Measurements from ENCODE around the gene SULF2. TPM values are rescaled to one million over a fixed set of nuclear protein-coding genes. Genes with fewer than 3 reads are reported as not detected.

SULF2 gene
- total and polyA plus RNA-seq, 2 of the 13 experiments (the other 11 are each of a cell fraction or from before 2014, with no cell fraction given): 7.2 to 50.9 TPM

DNA sequence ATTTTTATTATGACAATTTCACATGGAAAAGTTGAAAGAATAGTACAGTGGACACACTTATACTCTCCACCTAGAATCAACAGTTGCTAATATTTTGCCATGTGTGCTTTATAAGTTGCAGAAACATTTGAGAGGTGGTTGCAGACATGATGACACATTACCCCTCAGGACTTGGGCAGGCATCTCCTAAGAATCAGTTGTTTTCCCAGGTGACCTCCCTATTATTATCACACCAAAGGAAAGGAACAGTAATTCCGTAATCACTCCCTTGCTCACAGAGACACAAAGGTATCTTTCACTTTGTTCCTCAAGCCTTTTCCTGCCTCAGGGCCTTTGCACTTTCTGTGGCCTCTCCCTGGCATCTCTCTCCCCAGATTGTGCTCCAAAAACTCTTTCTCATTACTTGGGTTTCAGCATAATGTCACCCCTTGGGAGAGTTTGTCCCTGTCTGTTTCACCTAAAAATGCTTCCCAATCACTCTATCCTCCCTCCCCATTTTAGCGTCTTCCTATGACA, 5.9 kb upstream of the SULF2 start (continued):
- TF ChIP-seq, protein P1, sequence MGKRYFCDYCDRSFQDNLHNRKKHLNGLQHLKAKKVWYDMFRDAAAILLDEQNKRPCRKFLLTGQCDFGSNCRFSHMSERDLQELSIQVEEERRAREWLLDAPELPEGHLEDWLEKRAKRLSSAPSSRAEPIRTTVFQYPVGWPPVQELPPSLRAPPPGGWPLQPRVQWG (CRISPR knock-in tag; IDR thresholded peaks at IDR 0.05; ENCODE audit: borderline replicate concordance, low read depth): no peak
- TF ChIP-seq SNAI1 (CRISPR knock-in tag; IDR thresholded peaks at IDR 0.05; ENCODE audit: borderline replicate concordance) (no peak), AGO2 (optimal IDR thresholded peaks at IDR 0.05; ENCODE audit: low read depth, low read length) (no peak), ZNF879 (CRISPR knock-in tag; IDR thresholded peaks at IDR 0.05) (no peak), JDP2 (CRISPR knock-in tag; IDR thresholded peaks at IDR 0.05; ENCODE audit: borderline replicate concordance) (no peak), EHMT2 (IDR thresholded peaks at IDR 0.05; ENCODE audit: borderline replicate concordance, low read depth, low read length) (no peak), MTA3 (CRISPR knock-in tag; IDR thresholded peaks at IDR 0.05) (no peak)
- TF ChIP-seq, protein P2, sequence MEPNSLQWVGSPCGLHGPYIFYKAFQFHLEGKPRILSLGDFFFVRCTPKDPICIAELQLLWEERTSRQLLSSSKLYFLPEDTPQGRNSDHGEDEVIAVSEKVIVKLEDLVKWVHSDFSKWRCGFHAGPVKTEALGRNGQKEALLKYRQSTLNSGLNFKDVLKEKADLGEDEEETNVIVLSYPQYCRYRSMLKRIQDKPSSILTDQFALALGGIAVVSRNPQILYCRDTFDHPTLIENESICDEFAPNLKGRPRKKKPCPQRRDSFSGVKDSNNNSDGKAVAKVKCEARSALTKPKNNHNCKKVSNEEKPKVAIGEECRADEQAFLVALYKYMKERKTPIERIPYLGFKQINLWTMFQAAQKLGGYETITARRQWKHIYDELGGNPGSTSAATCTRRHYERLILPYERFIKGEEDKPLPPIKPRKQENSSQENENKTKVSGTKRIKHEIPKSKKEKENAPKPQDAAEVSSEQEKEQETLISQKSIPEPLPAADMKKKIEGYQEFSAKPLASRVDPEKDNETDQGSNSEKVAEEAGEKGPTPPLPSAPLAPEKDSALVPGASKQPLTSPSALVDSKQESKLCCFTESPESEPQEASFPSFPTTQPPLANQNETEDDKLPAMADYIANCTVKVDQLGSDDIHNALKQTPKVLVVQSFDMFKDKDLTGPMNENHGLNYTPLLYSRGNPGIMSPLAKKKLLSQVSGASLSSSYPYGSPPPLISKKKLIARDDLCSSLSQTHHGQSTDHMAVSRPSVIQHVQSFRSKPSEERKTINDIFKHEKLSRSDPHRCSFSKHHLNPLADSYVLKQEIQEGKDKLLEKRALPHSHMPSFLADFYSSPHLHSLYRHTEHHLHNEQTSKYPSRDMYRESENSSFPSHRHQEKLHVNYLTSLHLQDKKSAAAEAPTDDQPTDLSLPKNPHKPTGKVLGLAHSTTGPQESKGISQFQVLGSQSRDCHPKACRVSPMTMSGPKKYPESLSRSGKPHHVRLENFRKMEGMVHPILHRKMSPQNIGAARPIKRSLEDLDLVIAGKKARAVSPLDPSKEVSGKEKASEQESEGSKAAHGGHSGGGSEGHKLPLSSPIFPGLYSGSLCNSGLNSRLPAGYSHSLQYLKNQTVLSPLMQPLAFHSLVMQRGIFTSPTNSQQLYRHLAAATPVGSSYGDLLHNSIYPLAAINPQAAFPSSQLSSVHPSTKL (CRISPR knock-in tag; IDR thresholded peaks at IDR 0.05): no peak
- TF ChIP-seq, protein P3, sequence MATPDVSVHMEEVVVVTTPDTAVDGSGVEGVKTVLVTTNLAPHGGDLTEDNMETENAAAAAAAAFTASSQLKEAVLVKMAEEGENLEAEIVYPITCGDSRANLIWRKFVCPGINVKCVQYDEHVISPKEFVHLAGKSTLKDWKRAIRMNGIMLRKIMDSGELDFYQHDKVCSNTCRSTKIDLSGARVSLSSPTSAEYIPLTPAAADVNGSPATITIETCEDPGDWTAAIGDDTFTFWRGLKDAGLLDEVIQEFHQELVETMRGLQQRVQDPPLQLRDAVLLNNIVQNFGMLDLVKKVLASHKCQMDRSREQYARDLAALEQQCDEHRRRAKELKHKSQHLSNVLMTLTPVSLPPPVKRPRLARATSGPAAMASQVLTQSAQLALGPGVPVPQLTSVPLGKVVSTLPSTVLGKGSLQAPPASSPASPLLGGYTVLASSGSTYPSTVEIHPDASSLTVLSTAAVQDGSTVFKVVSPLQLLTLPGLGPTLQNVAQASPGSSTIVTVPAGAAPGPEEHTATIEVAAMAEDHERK (CRISPR knock-in tag; IDR thresholded peaks at IDR 0.05; ENCODE audit: low read depth): no peak
- TF ChIP-seq, protein P4, sequence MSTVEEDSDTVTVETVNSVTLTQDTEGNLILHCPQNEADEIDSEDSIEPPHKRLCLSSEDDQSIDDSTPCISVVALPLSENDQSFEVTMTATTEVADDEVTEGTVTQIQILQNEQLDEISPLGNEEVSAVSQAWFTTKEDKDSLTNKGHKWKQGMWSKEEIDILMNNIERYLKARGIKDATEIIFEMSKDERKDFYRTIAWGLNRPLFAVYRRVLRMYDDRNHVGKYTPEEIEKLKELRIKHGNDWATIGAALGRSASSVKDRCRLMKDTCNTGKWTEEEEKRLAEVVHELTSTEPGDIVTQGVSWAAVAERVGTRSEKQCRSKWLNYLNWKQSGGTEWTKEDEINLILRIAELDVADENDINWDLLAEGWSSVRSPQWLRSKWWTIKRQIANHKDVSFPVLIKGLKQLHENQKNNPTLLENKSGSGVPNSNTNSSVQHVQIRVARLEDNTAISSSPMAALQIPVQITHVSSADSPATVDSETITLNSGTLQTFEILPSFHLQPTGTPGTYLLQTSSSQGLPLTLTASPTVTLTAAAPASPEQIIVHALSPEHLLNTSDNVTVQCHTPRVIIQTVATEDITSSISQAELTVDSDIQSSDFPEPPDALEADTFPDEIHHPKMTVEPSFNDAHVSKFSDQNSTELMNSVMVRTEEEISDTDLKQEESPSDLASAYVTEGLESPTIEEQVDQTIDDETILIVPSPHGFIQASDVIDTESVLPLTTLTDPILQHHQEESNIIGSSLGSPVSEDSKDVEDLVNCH (CRISPR knock-in tag; IDR thresholded peaks at IDR 0.05): no peak
- TF ChIP-seq, protein P5, sequence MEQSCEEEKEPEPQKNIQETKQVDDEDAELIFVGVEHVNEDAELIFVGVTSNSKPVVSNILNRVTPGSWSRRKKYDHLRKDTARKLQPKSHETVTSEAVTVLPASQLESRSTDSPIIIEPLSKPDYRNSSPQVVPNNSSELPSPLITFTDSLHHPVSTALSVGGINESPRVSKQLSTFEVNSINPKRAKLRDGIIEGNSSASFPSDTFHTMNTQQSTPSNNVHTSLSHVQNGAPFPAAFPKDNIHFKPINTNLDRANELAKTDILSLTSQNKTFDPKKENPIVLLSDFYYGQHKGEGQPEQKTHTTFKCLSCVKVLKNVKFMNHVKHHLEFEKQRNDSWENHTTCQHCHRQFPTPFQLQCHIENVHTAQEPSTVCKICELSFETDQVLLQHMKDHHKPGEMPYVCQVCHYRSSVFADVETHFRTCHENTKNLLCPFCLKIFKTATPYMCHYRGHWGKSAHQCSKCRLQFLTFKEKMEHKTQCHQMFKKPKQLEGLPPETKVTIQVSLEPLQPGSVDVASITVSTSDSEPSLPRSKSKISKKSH (CRISPR knock-in tag; IDR thresholded peaks at IDR 0.05; ENCODE audit: borderline replicate concordance): no peak
- TF ChIP-seq, protein P6, sequence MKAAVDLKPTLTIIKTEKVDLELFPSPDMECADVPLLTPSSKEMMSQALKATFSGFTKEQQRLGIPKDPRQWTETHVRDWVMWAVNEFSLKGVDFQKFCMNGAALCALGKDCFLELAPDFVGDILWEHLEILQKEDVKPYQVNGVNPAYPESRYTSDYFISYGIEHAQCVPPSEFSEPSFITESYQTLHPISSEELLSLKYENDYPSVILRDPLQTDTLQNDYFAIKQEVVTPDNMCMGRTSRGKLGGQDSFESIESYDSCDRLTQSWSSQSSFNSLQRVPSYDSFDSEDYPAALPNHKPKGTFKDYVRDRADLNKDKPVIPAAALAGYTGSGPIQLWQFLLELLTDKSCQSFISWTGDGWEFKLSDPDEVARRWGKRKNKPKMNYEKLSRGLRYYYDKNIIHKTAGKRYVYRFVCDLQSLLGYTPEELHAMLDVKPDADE (CRISPR knock-in tag; IDR thresholded peaks at IDR 0.05): no peak

All from HepG2 (cell line).